ENCODE results near the gene GJA9.

GJA9 gene

DNA sequence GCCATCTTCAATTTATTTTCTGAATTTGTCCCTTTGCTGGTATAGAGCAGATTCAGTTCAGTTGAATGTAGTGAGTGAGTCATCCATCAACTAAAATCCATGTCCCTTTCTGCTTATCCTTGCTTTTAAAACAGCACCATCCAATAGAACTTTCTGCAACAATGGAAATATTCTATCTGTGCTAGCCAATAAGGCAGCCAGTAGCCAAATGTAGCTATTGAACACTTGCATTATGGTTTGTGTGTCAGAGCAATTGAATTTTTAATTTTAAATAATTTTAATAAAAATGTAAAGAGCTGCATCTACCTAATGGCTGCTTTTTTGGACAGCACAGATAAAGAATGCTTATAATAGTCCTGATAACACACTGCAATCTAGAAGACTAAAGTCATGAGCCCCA lies at the start of gene GJA9:
Gene GJA9 (minus strand): TSS at position 101 of the 400 bp plus-strand sequence. CDS start 5,489 bp downstream, outside the sequence.
- no peak for TF ChIP-seq USF1 (IDR thresholded peaks at IDR 0.05)
- no peak for TF ChIP-seq YY1 (IDR thresholded peaks at IDR 0.05; ENCODE audit: low read depth)
- no peak for TF ChIP-seq EGR1 (IDR thresholded peaks at IDR 0.05)
- TF ChIP-seq TAF1 (IDR thresholded peaks at IDR 0.05; ENCODE audit: low read depth): no peak
- no peak for TF ChIP-seq CEBPB (IDR thresholded peaks at IDR 0.05)
- no peak for TF ChIP-seq TEAD4 (IDR thresholded peaks at IDR 0.05)
- TF ChIP-seq REST (IDR thresholded peaks at IDR 0.05; ENCODE audit: low read depth): no peak
- no peak for TF ChIP-seq EP300 (IDR thresholded peaks at IDR 0.05; ENCODE audit: borderline replicate concordance)
- TF ChIP-seq MAX (IDR thresholded peaks at IDR 0.05): no peak
- TF ChIP-seq CREB1 (IDR thresholded peaks at IDR 0.05; ENCODE audit: low read depth): no peak
- TF ChIP-seq FOXM1 (IDR thresholded peaks at IDR 0.05; ENCODE audit: borderline replicate concordance, low read depth): no peak
- TF ChIP-seq RAD21 (IDR thresholded peaks at IDR 0.05; ENCODE audit: low read depth): no peak
- TF ChIP-seq TCF12 (IDR thresholded peaks at IDR 0.05; ENCODE audit: low read depth): no peak
- no peak for TF ChIP-seq NFIC (IDR thresholded peaks at IDR 0.05)
- no peak for TF ChIP-seq ZBTB7A (IDR thresholded peaks at IDR 0.05; ENCODE audit: low read depth)

GRCh38 chr1:38929476-38929875 lies 48.1 kb upstream of the GJA9 start:
- TF ChIP-seq CEBPB (IDR thresholded peaks at IDR 0.05) (no peak), TCF12 (IDR thresholded peaks at IDR 0.05; ENCODE audit: low read depth) (no peak), MAX (IDR thresholded peaks at IDR 0.05) (no peak)

DNA sequence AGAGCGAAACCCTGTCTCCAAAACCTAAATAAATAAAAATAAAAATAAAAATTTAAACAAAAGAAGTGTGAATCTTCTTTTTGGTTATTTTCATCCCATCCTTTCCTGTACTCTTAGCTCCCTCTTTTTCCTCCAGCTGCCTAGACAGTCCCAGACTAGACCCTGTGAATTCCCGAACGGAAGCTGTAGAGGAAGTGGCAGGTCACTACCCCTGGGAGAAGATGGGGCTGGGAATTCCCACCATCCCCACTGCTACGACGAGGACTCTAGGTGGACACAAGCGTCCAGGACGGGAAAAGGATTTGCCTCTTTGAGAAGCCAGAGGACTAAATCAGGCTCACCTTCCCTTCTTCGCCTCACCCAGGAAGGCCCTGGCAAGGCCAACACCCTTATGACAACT lies 47.7 kb upstream of the GJA9 start:
- TF ChIP-seq CREB1 (IDR thresholded peaks at IDR 0.05; ENCODE audit: low read depth) (no peak), YY1 (IDR thresholded peaks at IDR 0.05; ENCODE audit: low read depth) (no peak), CEBPB (IDR thresholded peaks at IDR 0.05) (no peak), USF1 (IDR thresholded peaks at IDR 0.05) (no peak)

GRCh38 chr1:38926091-38926490 lies 44.7 kb upstream of the GJA9 start:
- TF ChIP-seq CEBPB (IDR thresholded peaks at IDR 0.05) (no peak), YY1 (IDR thresholded peaks at IDR 0.05; ENCODE audit: low read depth) (no peak), EGR1 (IDR thresholded peaks at IDR 0.05) (no peak), USF1 (IDR thresholded peaks at IDR 0.05) (no peak), EP300 (IDR thresholded peaks at IDR 0.05; ENCODE audit: borderline replicate concordance) (no peak)

GRCh38 chr1:38925391-38925790 lies 44.0 kb upstream of the GJA9 start:
- TF ChIP-seq CEBPB (IDR thresholded peaks at IDR 0.05): no peak

DNA sequence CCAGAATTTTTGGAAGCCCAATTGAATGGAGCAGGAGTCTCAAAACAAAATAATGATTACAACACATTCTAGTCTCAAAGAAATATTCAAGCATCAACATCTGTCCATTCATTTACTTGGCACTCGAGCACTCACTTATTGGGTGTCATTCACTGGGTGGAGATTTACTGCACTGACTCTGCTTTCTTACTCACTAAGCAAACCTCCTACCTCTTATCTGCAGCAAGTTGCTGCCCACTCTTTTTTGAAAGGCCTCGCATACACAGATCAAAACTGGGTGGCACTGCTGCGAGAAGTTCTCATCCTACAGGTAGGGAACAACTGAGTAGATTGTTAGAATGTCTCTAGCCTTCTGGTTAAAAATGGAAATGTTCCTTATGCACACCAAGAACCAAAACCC lies 42.2 kb upstream of the GJA9 start:
- no peak for TF ChIP-seq EGR1 (IDR thresholded peaks at IDR 0.05)
- no peak for TF ChIP-seq REST (IDR thresholded peaks at IDR 0.05; ENCODE audit: low read depth)
- TF ChIP-seq TEAD4 (IDR thresholded peaks at IDR 0.05): no peak
- TF ChIP-seq TCF12 (IDR thresholded peaks at IDR 0.05; ENCODE audit: low read depth): no peak
- TF ChIP-seq FOXM1 (IDR thresholded peaks at IDR 0.05; ENCODE audit: borderline replicate concordance, low read depth): no peak
- TF ChIP-seq CEBPB (IDR thresholded peaks at IDR 0.05): no peak
- no peak for TF ChIP-seq YY1 (IDR thresholded peaks at IDR 0.05; ENCODE audit: low read depth)
- no peak for TF ChIP-seq CREB1 (IDR thresholded peaks at IDR 0.05; ENCODE audit: low read depth)
- no peak for TF ChIP-seq TAF1 (IDR thresholded peaks at IDR 0.05; ENCODE audit: low read depth)
- no peak for TF ChIP-seq USF1 (IDR thresholded peaks at IDR 0.05)
- TF ChIP-seq ZBTB7A (IDR thresholded peaks at IDR 0.05; ENCODE audit: low read depth): no peak
- TF ChIP-seq RAD21 (IDR thresholded peaks at IDR 0.05; ENCODE audit: low read depth): no peak
- no peak for TF ChIP-seq EP300 (IDR thresholded peaks at IDR 0.05; ENCODE audit: borderline replicate concordance)
- TF ChIP-seq NFIC (IDR thresholded peaks at IDR 0.05): no peak
- no peak for TF ChIP-seq MAX (IDR thresholded peaks at IDR 0.05)
